ENCODE measurements around the gene ITGAE.
A peak's percentile ranks its signal among the peaks of the same experiment; 100 is the strongest.
"Not testable (repeated sequence)": the region's sequence is repeated elsewhere in the genome, so short reads cannot be mapped to it uniquely, and the experiment has no call there.

ITGAE gene

GRCh38 chr17:3739422-3740124 is 61.4 kb downstream of the ITGAE start:
- TF ChIP-seq POLR2A (IDR thresholded peaks at IDR 0.05; ENCODE audit: low read depth, low read length) = no peak
- TF ChIP-seq PAX5 (IDR thresholded peaks at IDR 0.05; ENCODE audit: insufficient read depth, low read length, severe bottlenecking) = no peak
- FAIRE-seq (no peak), DNase-seq (ENCODE audit: insufficient read length, low spot score) (no peak)

- DNase-seq (ENCODE audit: insufficient read length, low spot score) (no peak), FAIRE-seq (peak; percentile 16)
- TF ChIP-seq SPI1 (IDR thresholded peaks at IDR 0.05; ENCODE audit: low read depth, low read length) (no peak), POLR2A (IDR thresholded peaks at IDR 0.05; ENCODE audit: low read depth, low read length) (no peak), PAX5 (IDR thresholded peaks at IDR 0.05; ENCODE audit: insufficient read depth, low read length, severe bottlenecking) (no peak), TAF1 (IDR thresholded peaks at IDR 0.05; ENCODE audit: low read depth, low read length) (no peak), POLR2AphosphoS5 (IDR thresholded peaks at IDR 0.05; ENCODE audit: low read depth, low read length) (no peak), POU2F2 (IDR thresholded peaks at IDR 0.05; ENCODE audit: low read depth, low read length) (no peak)
Observed at GRCh38 chr17:3738562-3739295, 62.3 kb downstream of the ITGAE start.

- FAIRE-seq = no peak
- TF ChIP-seq POLR2AphosphoS5 (IDR thresholded peaks at IDR 0.05; ENCODE audit: low read depth, low read length) = no peak
- no peak for TF ChIP-seq POLR2A (IDR thresholded peaks at IDR 0.05; ENCODE audit: low read depth, low read length)
- no peak for DNase-seq (ENCODE audit: insufficient read length, low spot score)
Observed at GRCh38 chr17:3735515-3735914, 65.5 kb downstream of the ITGAE start.

GRCh38 chr17:3734911-3735276 is 66.1 kb downstream of the ITGAE start:
- not testable (repeated sequence) for FAIRE-seq

GRCh38 chr17:3732210-3732621 is 68.8 kb downstream of the ITGAE start:
- FAIRE-seq (peak; percentile 94), DNase-seq (ENCODE audit: insufficient read length, low spot score) (no peak)
- TF ChIP-seq POU2F2 (IDR thresholded peaks at IDR 0.05; ENCODE audit: low read depth, low read length) (no peak), PAX5 (IDR thresholded peaks at IDR 0.05; ENCODE audit: insufficient read depth, low read length, severe bottlenecking) (no peak), POLR2A (IDR thresholded peaks at IDR 0.05; ENCODE audit: low read depth, low read length) (no peak), TAF1 (IDR thresholded peaks at IDR 0.05; ENCODE audit: low read depth, low read length) (no peak), POLR2AphosphoS5 (IDR thresholded peaks at IDR 0.05; ENCODE audit: low read depth, low read length) (no peak), SPI1 (IDR thresholded peaks at IDR 0.05; ENCODE audit: low read depth, low read length) (no peak)

More at GRCh38 chr17:3734911-3735276, 66.1 kb downstream of the ITGAE start:
- DNase-seq (ENCODE audit: insufficient read length, low spot score) = not testable (repeated sequence)

- TF ChIP-seq SPI1 (IDR thresholded peaks at IDR 0.05; ENCODE audit: low read depth, low read length) = no peak
- TF ChIP-seq POLR2A (IDR thresholded peaks at IDR 0.05; ENCODE audit: low read depth, low read length) = no peak
- no peak for TF ChIP-seq TAF1 (IDR thresholded peaks at IDR 0.05; ENCODE audit: low read depth, low read length)
- no peak for TF ChIP-seq PAX5 (IDR thresholded peaks at IDR 0.05; ENCODE audit: insufficient read depth, low read length, severe bottlenecking)
- TF ChIP-seq POLR2AphosphoS5 (IDR thresholded peaks at IDR 0.05; ENCODE audit: low read depth, low read length) = no peak
- no peak for TF ChIP-seq POU2F2 (IDR thresholded peaks at IDR 0.05; ENCODE audit: low read depth, low read length)
- DNase-seq (ENCODE audit: insufficient read length, low spot score) (no peak), FAIRE-seq (no peak)
Observed at GRCh38 chr17:3730881-3731429, 70.0 kb downstream of the ITGAE start.

GRCh38 chr17:3729881-3730280 is 71.1 kb downstream of the ITGAE start:
- DNase-seq (ENCODE audit: insufficient read length, low spot score) (no peak), FAIRE-seq (no peak)
- TF ChIP-seq POU2F2 (IDR thresholded peaks at IDR 0.05; ENCODE audit: low read depth, low read length) (no peak), POLR2AphosphoS5 (IDR thresholded peaks at IDR 0.05; ENCODE audit: low read depth, low read length) (no peak), POLR2A (IDR thresholded peaks at IDR 0.05; ENCODE audit: low read depth, low read length) (no peak), PAX5 (IDR thresholded peaks at IDR 0.05; ENCODE audit: insufficient read depth, low read length, severe bottlenecking) (no peak), TAF1 (IDR thresholded peaks at IDR 0.05; ENCODE audit: low read depth, low read length) (no peak), SPI1 (IDR thresholded peaks at IDR 0.05; ENCODE audit: low read depth, low read length) (no peak)

- FAIRE-seq; DNase-seq (ENCODE audit: insufficient read length, low spot score): not testable (repeated sequence)
Observed at GRCh38 chr17:3728099-3728498, 72.9 kb downstream of the ITGAE start.

GRCh38 chr17:3727041-3727440 is 73.9 kb downstream of the ITGAE start:
- TF ChIP-seq PAX5 (IDR thresholded peaks at IDR 0.05; ENCODE audit: insufficient read depth, low read length, severe bottlenecking) (no peak), POU2F2 (IDR thresholded peaks at IDR 0.05; ENCODE audit: low read depth, low read length) (no peak), POLR2AphosphoS5 (IDR thresholded peaks at IDR 0.05; ENCODE audit: low read depth, low read length) (no peak), SPI1 (IDR thresholded peaks at IDR 0.05; ENCODE audit: low read depth, low read length) (no peak), TAF1 (IDR thresholded peaks at IDR 0.05; ENCODE audit: low read depth, low read length) (no peak), POLR2A (IDR thresholded peaks at IDR 0.05; ENCODE audit: low read depth, low read length) (no peak)
- DNase-seq (ENCODE audit: insufficient read length, low spot score) (no peak), FAIRE-seq (no peak)

GRCh38 chr17:3724378-3725077 is 76.5 kb downstream of the ITGAE start:
- no peak for TF ChIP-seq POLR2AphosphoS5 (IDR thresholded peaks at IDR 0.05; ENCODE audit: low read depth, low read length)
- FAIRE-seq (no peak), DNase-seq (ENCODE audit: insufficient read length, low spot score) (no peak)
